Osteoblast (primary cell): ENCODE results near the gene SIPA1L3. TPM values are rescaled to one million over a fixed set of nuclear protein-coding genes. Genes with fewer than 3 reads are reported as not detected.

Source experiments
- DNase-seq: peaks from one replicate; pipeline ENCODE4 v3.0.0; 2011; ENCODE audit warnings: low spot score, mixed read lengths; ENCODE audit not compliant: insufficient read length; ENCODE audit errors: missing footprints
- H2AFZ ChIP-seq: 2 replicates; pipeline ENCODE4 v1.6.0; 2011; ENCODE audit warnings: mild to moderate bottlenecking, low read length
- H3K27ac ChIP-seq: 2 replicates; pipeline ENCODE4 v1.5.1; 2011; ENCODE audit warnings: mild to moderate bottlenecking, low read depth, low read length, moderate library complexity
- H3K27me3 ChIP-seq: 2 replicates; pipeline ENCODE4 v1.6.0; 2012; ENCODE audit warnings: mild to moderate bottlenecking, control low read depth, inconsistent platforms, low read length, moderate library complexity; ENCODE audit not compliant: insufficient read depth
- H3K36me3 ChIP-seq: 2 replicates; pipeline ENCODE4 v1.5.1; 2011; ENCODE audit warnings: mild to moderate bottlenecking, low read length, control low read depth, moderate library complexity; ENCODE audit not compliant: insufficient read depth
- H3K4me1 ChIP-seq: 2 replicates; pipeline ENCODE4 v1.5.1; 2011; ENCODE audit warnings: mild to moderate bottlenecking, low read length, control low read depth, moderate library complexity; ENCODE audit not compliant: insufficient read depth
- H3K4me2 ChIP-seq: 2 replicates; pipeline ENCODE4 v1.6.0; 2011; ENCODE audit warnings: mild to moderate bottlenecking, low read length; ENCODE audit not compliant: insufficient read depth
- H3K4me3 ChIP-seq: fragments of 200-600 bp; sonication (generic); 3 replicates; pipeline ENCODE4 v1.5.1; 2012; ENCODE audit warnings: mild to moderate bottlenecking, low read length, inconsistent platforms; ENCODE audit not compliant: insufficient read depth
- H3K79me2 ChIP-seq: 2 replicates; pipeline ENCODE4 v1.6.0; 2012; ENCODE audit warnings: mild to moderate bottlenecking, low read length, control low read depth, inconsistent platforms; ENCODE audit not compliant: insufficient read depth
- H3K9me3 ChIP-seq: 2 replicates; pipeline ENCODE4 v1.5.1; 2011; ENCODE audit warnings: low read depth, low read length, control low read depth
- H4K20me1 ChIP-seq: 2 replicates; pipeline ENCODE4 v1.6.0; 2012; ENCODE audit warnings: mild to moderate bottlenecking, low read length, control low read depth; ENCODE audit not compliant: insufficient read depth
- CTCF ChIP-seq: IDR thresholded peaks from 2 replicates; pipeline ENCODE4 v1.5.1; 2011; ENCODE audit warnings: mild to moderate bottlenecking, low read depth, low read length, moderate library complexity; ENCODE audit errors: extremely low read depth
- total RNA-seq: library from RNA; depleted of rRNA; stranded (reverse); fragments of >200 nt; gene quantifications from 2 replicates; pipeline ENCODE4 v1.2.3, GENCODE V29; 2012

The SIPA1L3 gene
- total RNA-seq, 1 donor = 17.4 TPM

GRCh38 chr19:38004186-38004520, 97.1 kb downstream of the SIPA1L3 start:
- H3K79me2 ChIP-seq = peaks cover 47% of the 10 kb centered on the region
- H4K20me1 ChIP-seq = no peaks in the 10 kb centered on the region
- H3K36me3 ChIP-seq = no peaks in the 10 kb centered on the region
- peak overlapping the region; percentile 84 for H3K4me2 ChIP-seq
- H3K4me3 ChIP-seq = peak overlapping the region; percentile 59
- no peaks in the 10 kb centered on the region for H3K27me3 ChIP-seq
- H3K27ac ChIP-seq = peak overlapping the region; percentile 99
- peaks cover 46% of the 10 kb centered on the region for H3K4me1 ChIP-seq
- no peak for DNase-seq
- no peak for TF ChIP-seq CTCF
- no peaks in the 10 kb centered on the region for H3K9me3 ChIP-seq
- H2AFZ ChIP-seq = no peak overlapping the region

- no peaks in the 10 kb centered on the region for H3K9me3 ChIP-seq
- peak; percentile 96 for DNase-seq
- H3K4me2 ChIP-seq = peak overlapping the region; percentile 84
- peak overlapping the region; percentile 99 for H3K27ac ChIP-seq
- H2AFZ ChIP-seq = peak overlapping the region; percentile 8
- H3K4me3 ChIP-seq = peak overlapping the region; percentile 59
- no peaks in the 10 kb centered on the region for H3K36me3 ChIP-seq
- TF ChIP-seq CTCF = no peak
- H3K27me3 ChIP-seq = no peaks in the 10 kb centered on the region
- H3K79me2 ChIP-seq = peaks cover 52% of the 10 kb centered on the region
- H3K4me1 ChIP-seq = peaks cover 43% of the 10 kb centered on the region
- no peaks in the 10 kb centered on the region for H4K20me1 ChIP-seq
These were observed 97.7 kb downstream of the SIPA1L3 start for GRCh38 chr19:38004521-38005223.

DNA sequence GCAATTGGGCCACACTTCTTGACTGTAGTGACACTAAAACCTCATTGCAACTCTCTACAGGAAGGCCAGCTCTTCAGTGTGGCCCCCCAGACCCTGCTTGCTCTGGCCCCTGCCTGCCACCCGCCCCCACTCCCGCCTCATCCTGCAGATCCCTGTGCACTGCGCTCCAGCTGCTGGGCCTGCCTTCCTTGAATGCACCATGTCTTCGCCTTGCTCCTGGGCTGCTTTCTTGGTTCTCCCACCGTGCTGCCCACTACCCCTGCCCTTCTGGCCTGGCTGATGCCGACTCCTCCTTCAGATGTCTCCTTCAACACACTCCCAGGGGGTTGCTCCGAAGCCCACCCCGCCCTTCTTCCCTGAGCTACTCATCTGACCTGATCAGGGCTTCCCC, 98.2 kb downstream of the SIPA1L3 start:
- DNase-seq = no peak
- Histone ChIP-seq H3K4me1 (peaks cover 37% of the 10 kb centered on the region), H3K79me2 (peaks cover 54% of the 10 kb centered on the region), H4K20me1 (no peaks in the 10 kb centered on the region), H3K27me3 (no peaks in the 10 kb centered on the region), H2AFZ (no peak overlapping the region), H3K36me3 (no peaks in the 10 kb centered on the region), H3K4me2 (peak overlapping the region; percentile 84), H3K27ac (peak overlapping the region; percentile 99), H3K9me3 (no peaks in the 10 kb centered on the region), H3K4me3 (peak overlapping the region; percentile 38)
- no peak for TF ChIP-seq CTCF

- no peak for TF ChIP-seq CTCF
- Histone ChIP-seq H4K20me1 (no peaks in the 10 kb centered on the region), H3K27ac (peak overlapping the region; percentile 99), H2AFZ (no peak overlapping the region), H3K9me3 (no peaks in the 10 kb centered on the region), H3K4me1 (peaks cover 33% of the 10 kb centered on the region), H3K4me3 (no peak overlapping the region), H3K4me2 (no peak overlapping the region), H3K36me3 (peaks cover 5% of the 10 kb centered on the region), H3K79me2 (peaks cover 55% of the 10 kb centered on the region), H3K27me3 (no peaks in the 10 kb centered on the region)
- DNase-seq = no peak
These were observed 99.5 kb downstream of the SIPA1L3 start for GRCh38 chr19:38006361-38007045.
